Esophagus squamous epithelium (tissue), 4 donors: ENCODE results near the gene MINDY2.

Experiments
- POLR2A ChIP-seq, 4 donors: fragments of 450-650 bp; IDR thresholded peaks; one replicate each; pipeline ENCODE4 v1.6.1; 2017; ENCODE audit warnings: antibody characterized with exemption in 4 of 4, mild to moderate bottlenecking in 4 of 4, moderate library complexity in 3 of 4
- TF ChIP-seq, protein P1 (sequence below), 6 experiments: fragments of 450-650 bp in 4 of 6; fragments of 200-600 bp in 2 of 6; sonication (generic) in 2 of 6; IDR thresholded peaks; one replicate each; pipeline ENCODE4 v1.5.1; 2016 to 2019; ENCODE audit warnings: antibody characterized with exemption in 6 of 6, mild to moderate bottlenecking in 4 of 6, moderate library complexity in 4 of 6

DNA sequence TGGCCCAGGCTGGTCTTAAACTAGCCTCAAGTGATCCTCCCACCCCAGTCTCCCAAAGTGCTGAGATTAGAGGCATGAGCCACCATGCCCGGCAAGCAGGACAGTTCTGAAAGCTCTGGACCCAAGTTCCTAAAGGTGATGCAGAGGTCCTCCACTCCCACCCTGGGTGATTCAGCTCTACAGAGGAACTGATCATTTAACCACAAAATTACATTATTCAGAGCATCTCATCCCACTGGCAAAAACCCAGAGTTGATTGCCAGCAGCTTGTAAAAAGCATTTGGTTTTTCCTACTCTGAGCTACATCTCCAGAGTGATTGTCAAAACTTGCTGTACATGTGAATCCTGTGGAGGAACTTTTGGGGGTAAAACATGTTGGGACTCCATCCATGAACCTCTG lies 102.2 kb downstream of the MINDY2 start:
- TF ChIP-seq, protein P1, sequence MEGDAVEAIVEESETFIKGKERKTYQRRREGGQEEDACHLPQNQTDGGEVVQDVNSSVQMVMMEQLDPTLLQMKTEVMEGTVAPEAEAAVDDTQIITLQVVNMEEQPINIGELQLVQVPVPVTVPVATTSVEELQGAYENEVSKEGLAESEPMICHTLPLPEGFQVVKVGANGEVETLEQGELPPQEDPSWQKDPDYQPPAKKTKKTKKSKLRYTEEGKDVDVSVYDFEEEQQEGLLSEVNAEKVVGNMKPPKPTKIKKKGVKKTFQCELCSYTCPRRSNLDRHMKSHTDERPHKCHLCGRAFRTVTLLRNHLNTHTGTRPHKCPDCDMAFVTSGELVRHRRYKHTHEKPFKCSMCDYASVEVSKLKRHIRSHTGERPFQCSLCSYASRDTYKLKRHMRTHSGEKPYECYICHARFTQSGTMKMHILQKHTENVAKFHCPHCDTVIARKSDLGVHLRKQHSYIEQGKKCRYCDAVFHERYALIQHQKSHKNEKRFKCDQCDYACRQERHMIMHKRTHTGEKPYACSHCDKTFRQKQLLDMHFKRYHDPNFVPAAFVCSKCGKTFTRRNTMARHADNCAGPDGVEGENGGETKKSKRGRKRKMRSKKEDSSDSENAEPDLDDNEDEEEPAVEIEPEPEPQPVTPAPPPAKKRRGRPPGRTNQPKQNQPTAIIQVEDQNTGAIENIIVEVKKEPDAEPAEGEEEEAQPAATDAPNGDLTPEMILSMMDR (IDR thresholded peaks at IDR 0.05): no peak
- no peak for TF ChIP-seq POLR2A (IDR thresholded peaks at IDR 0.05)
